ENCODE measurements around the gene SRM. TPM values are rescaled to one million over a fixed set of nuclear protein-coding genes. Genes with fewer than 3 reads are reported as not detected.
A peak's percentile ranks its signal among the peaks of the same experiment; 100 is the strongest.

SRM gene
- polyA plus RNA-seq, 1 donor = 71.9 TPM

DNA sequence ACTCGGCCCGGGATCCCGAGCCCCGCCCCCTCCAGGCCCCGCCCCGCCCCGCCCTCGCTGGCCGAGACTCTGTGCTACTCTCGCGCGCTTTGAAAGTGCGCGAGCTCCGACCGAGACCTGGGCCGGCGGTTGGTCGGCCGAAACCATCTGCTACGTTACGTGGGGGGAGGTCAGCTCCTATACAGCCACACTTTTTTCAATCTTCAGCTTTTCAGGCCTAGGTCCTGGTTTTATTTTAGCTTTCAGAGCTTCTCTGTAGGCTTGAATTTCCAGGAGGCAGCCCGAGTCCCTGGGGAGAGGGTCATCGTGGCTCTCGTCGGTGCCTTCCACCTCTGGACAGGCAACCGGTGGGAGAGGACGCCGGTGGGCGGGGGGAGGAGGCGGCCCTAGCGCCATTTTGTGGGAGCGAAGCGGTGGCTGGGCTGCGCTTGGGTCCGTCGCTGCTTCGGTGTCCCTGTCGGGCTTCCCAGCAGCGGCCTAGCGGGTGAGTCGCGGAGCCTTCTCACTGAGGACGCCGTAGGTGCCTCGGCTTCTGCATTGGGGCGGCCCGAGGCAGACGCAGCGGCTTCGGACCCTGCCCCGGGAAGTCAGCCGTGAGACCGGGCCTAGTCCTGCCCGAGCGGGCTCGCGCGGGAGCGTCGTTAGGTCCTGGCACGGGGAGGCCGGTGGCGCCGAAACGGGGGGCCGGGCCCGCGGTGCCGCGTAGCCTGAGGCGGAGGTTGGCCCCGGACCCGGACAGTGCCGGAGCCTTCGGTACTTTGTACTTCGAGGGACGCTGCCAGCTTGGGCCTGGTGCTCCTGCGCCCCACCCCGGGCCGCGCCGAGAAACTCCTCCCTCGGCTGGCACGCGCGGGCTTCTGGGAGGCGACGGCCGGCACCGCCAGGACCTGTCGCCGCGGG, 47.3 kb downstream of the SRM start, which contains the start of gene TARDBP:
TSS of gene TARDBP (plus strand) at position 395 of the 900 bp plus-strand sequence. CDS start 1,074 bp downstream, outside the sequence.
- peak; percentile 92 for DNase-seq

Other genes with a start within 250 kb of the SRM start
- gene TARDBP, start 47.4 kb downstream of the SRM start, polyA plus RNA-seq (ENCODE audit: insufficient read length) = 172 TPM
- 4.6 TPM for gene MASP2, start 12.8 kb downstream of the SRM start, polyA plus RNA-seq (ENCODE audit: insufficient read length)
- gene EXOSC10, start 39.9 kb upstream of the SRM start, polyA plus RNA-seq (ENCODE audit: insufficient read length) = 62.1 TPM
- 0.54 TPM for gene ANGPTL7, start 129.3 kb upstream of the SRM start, polyA plus RNA-seq (ENCODE audit: insufficient read length)
- gene MTOR, start 202.5 kb upstream of the SRM start, polyA plus RNA-seq (ENCODE audit: insufficient read length) = 32.2 TPM
- 16.9 TPM for gene UBIAD1, start 213.2 kb upstream of the SRM start, polyA plus RNA-seq (ENCODE audit: insufficient read length)